ENCODE measurements around the gene MTFR2. TPM values are rescaled to one million over a fixed set of nuclear protein-coding genes. Genes with fewer than 3 reads are reported as not detected.

Gene MTFR2
- 6.2 and 7.8 TPM in 2 replicates for polyA plus RNA-seq

GRCh38 chr6:136249811-136250685, at the start of gene MTFR2:
MTFR2 (minus strand) TSS chr6:136250311; CDS start chr6:136249099, 1,212 bp downstream.

GRCh38 chr6:136289579-136290409, 39.7 kb upstream of the MTFR2 start, which contains the start of gene BCLAF1:
BCLAF1 (minus strand) TSS chr6:136289846; CDS start chr6:136279866, 9,980 bp downstream.

Other genes starting within 250 kb of the MTFR2 start
- gene BCLAF1, start 39.5 kb upstream of the MTFR2 start, polyA plus RNA-seq: 70.7 and 105 TPM in 2 replicates